HepG2 (cell line): Measurements from ENCODE around the gene FUBP3. TPM values are rescaled to one million over a fixed set of nuclear protein-coding genes. Genes with fewer than 3 reads are reported as not detected.

Source experiments
- ATAC-seq: fragments of 200-7000 bp; cut with Tn5 transposase; 3 replicates; pipeline ENCODE4 v1.9.1; 2020; ENCODE audit warnings: mild to moderate bottlenecking, moderate library complexity
- BruUV-seq: library from RNA; stranded (reverse); fragments of 400-500 nt; replicated peaks from 2 replicates; lab custom pipeline; 2021; lab: Mats Ljungman, UMichigan
- CTCF ChIA-PET: fragments of 300-600 bp; formaldehyde crosslinking; extraction: SDS; loops from one replicate; lab custom pipeline; 2021; ENCODE audit warnings: low total read pairs, inconsistent platforms, low intra/inter-chr PET ratio; lab: Yijun Ruan, JAX
- POLR2A ChIA-PET: fragments of 350-600 bp; sonication (Branson Sonifier 250); formaldehyde crosslinking; loops from one replicate; lab custom pipeline; 2020; ENCODE audit warnings: antibody characterized with exemption, inconsistent platforms; lab: Yijun Ruan, JAX
- DNase-seq: peaks from one replicate; pipeline ENCODE4 v3.0.0-alpha.2; 2015; ENCODE audit warnings: low spot score
- FAIRE-seq: peaks from 3 replicates; lab custom pipeline; 2011; peaks lifted over from hg19 to GRCh38; lab: Jason Lieb, UNC
- H2AFZ ChIP-seq: one replicate; pipeline ENCODE4 v1.6.1; 2011; ENCODE audit warnings: low read length, inconsistent platforms
- H3K27ac ChIP-seq: fragments of 300-600 bp; 3 replicates; pipeline ENCODE4 v1.8.0; 2011; ENCODE audit warnings: mixed run types, mild to moderate bottlenecking, mixed read lengths, low read length, inconsistent platforms; ENCODE audit not compliant: insufficient read depth; ENCODE audit errors: extremely low read length
- H3K27me3 ChIP-seq, 2 experiments: fragments of 200-600 bp in 1 of 2; 2 replicates in 1 of 2; 3 replicates in 1 of 2; pipeline versions ENCODE4 v1.6.0 to v1.8.0; 2011; ENCODE audit warnings: low read length in 2 of 2, mild to moderate bottlenecking in 2 of 2, moderate library complexity in 2 of 2, inconsistent platforms in 1 of 2; ENCODE audit not compliant: insufficient read depth in 2 of 2, control insufficient read depth in 1 of 2
- H3K36me3 ChIP-seq, 2 experiments: fragments of 200-600 bp in 1 of 2; replicated peaks in 1 of 2; 2 replicates in 1 of 2; 3 replicates in 1 of 2; pipeline versions ENCODE4 v1.5.1 to v1.8.0; 2011; ENCODE audit warnings: low read length in 2 of 2, inconsistent platforms in 1 of 2; ENCODE audit not compliant: insufficient read depth in 2 of 2, control insufficient read depth in 1 of 2
- H3K4me1 ChIP-seq: 2 replicates; pipeline ENCODE4 v1.5.1; 2012; ENCODE audit warnings: low read length, inconsistent platforms; ENCODE audit not compliant: insufficient read depth
- H3K4me2 ChIP-seq: 2 replicates; pipeline ENCODE4 v1.6.0; 2011; ENCODE audit warnings: low read depth, low read length, inconsistent platforms
- H3K4me3 ChIP-seq, 3 experiments: fragments of 200-600 bp in 1 of 3; sonication (generic), shearing (Covaris generic) in 1 of 3; replicated peaks in 1 of 3; 2 replicates each; pipeline ENCODE4 v1.5.1; 2011 to 2016; ENCODE audit warnings: low read length in 3 of 3, inconsistent platforms in 2 of 3, low read depth in 2 of 3, mild to moderate bottlenecking in 2 of 3, control low read depth in 1 of 3, mixed read lengths in 1 of 3; ENCODE audit not compliant: insufficient read depth in 1 of 3
- H3K79me2 ChIP-seq: one replicate; pipeline ENCODE4 v1.6.1; 2011; ENCODE audit warnings: low read length, inconsistent platforms; ENCODE audit not compliant: insufficient read depth
- H3K9ac ChIP-seq: 2 replicates; pipeline ENCODE4 v1.6.0; 2011; ENCODE audit warnings: mild to moderate bottlenecking, low read depth, low read length, inconsistent platforms; ENCODE audit not compliant: insufficient read depth
- H3K9me3 ChIP-seq: 2 replicates; pipeline ENCODE4 v1.5.1; 2012; ENCODE audit warnings: mild to moderate bottlenecking, low read length
- H4K20me1 ChIP-seq: 2 replicates; pipeline ENCODE4 v1.6.0; 2011; ENCODE audit warnings: inconsistent platforms, mild to moderate bottlenecking, low read length, moderate library complexity; ENCODE audit not compliant: insufficient read depth
- FOXK2 ChIP-seq: fragments of 450-650 bp; IDR thresholded peaks from 2 replicates; pipeline ENCODE4 v1.6.1; 2016
- KLF9 ChIP-seq: IDR thresholded peaks from 2 replicates; pipeline ENCODE4 v1.6.1; 2016; ENCODE audit warnings: low read depth
- PRMT3 ChIP-seq: sonication (generic); formaldehyde crosslinking; IDR thresholded peaks from 2 replicates; pipeline ENCODE4 v1.8.1; 2022; ENCODE audit warnings: low read depth, mild to moderate bottlenecking, moderate library complexity, missing genetic modification reagents, borderline replicate concordance
- TARDBP ChIP-seq: sonication (generic); formaldehyde crosslinking; IDR thresholded peaks from 2 replicates; pipeline ENCODE4 v1.8.0; 2022; ENCODE audit warnings: mild to moderate bottlenecking, missing genetic modification reagents
- ZBTB1 ChIP-seq: sonication (generic); formaldehyde crosslinking; IDR thresholded peaks from 2 replicates; pipeline ENCODE4 v1.4.0; 2020; ENCODE audit warnings: missing genetic modification reagents, borderline replicate concordance
- ZNF569 ChIP-seq: sonication (generic); formaldehyde crosslinking; IDR thresholded peaks from 2 replicates; pipeline ENCODE4 v1.5.0; 2020; ENCODE audit warnings: mild to moderate bottlenecking, missing genetic modification reagents, moderate library complexity, borderline replicate concordance
- ZNF883 ChIP-seq: sonication (generic); formaldehyde crosslinking; IDR thresholded peaks from 2 replicates; pipeline ENCODE4 v1.5.1; 2020; ENCODE audit warnings: mild to moderate bottlenecking, missing genetic modification reagents; ENCODE audit errors: not compliant biosample characterization
- WGBS: methylation state at CpG from one replicate; pipeline ENCODE4 v1.1.6; 2017; ENCODE audit warnings: low lambda C conversion rate; 5-methylcytosine and 5-hydroxymethylcytosine counted together
- in situ Hi-C: cut with HindIII; loops from 2 replicates; pipeline ENCODE4 v1.10.0; 2017; ENCODE audit warnings: low pct_unique_long_range_greater_than_20kb; ENCODE audit not compliant: extremely low pct_ligation_motif_present
- intact Hi-C: fragments of 100-400 bp; cut with micrococcal nuclease; formaldehyde crosslinking; loops from one replicate; pipeline ENCODE4 v1.10.0; 2022; ENCODE audit not compliant: unreplicated experiment
- polyA plus RNA-seq, 8 experiments: library from polyadenylated mRNA; depleted of rRNA in 3 of 8; stranded (reverse) in 7 of 8; unstranded in 1 of 8; fragments of >200 nt; fragmentation: Illumina TruSeq in 4 of 8; extraction: Trizol in 4 of 8; gene quantifications; 2 replicates each; pipeline versions ENCODE4 v1.2.1 to v1.2.3, GENCODE V29; 2011 to 2016; ENCODE audit warnings: low read depth in 4 of 8, missing spikeins in 1 of 8, mixed read lengths in 1 of 8; ENCODE audit not compliant: insufficient read depth in 1 of 8
- total RNA-seq, 5 experiments: library from RNA; depleted of rRNA; stranded (reverse); fragments of >200 nt; fragmentation: Illumina TruSeq; extraction: Trizol; gene quantifications; 2 replicates each; pipeline ENCODE4 v1.2.3, GENCODE V29; 2016; ENCODE audit warnings: low read depth in 1 of 5
- TF ChIP-seq, protein P1 (sequence below): sonication (generic); formaldehyde crosslinking; conservative IDR thresholded peaks from 2 replicates; pipeline ENCODE4 v1.8.0; 2022; ENCODE audit warnings: low read depth, missing genetic modification reagents
- TF ChIP-seq, protein P2 (sequence below): sonication (generic); formaldehyde crosslinking; IDR thresholded peaks from 2 replicates; pipeline ENCODE4 v1.4.0; 2020; ENCODE audit warnings: missing genetic modification reagents, borderline replicate concordance
- TF ChIP-seq, protein P3 (sequence below): IDR thresholded peaks from 2 replicates; pipeline ENCODE4 v1.6.1; 2012; ENCODE audit warnings: low read length, improper control_type of control experiment

The FUBP3 gene
- total and polyA plus RNA-seq, 2 of the 13 experiments (the other 11 are each of a cell fraction or from before 2014, with no cell fraction given), result 28.7 to 40.0 TPM

DNA sequence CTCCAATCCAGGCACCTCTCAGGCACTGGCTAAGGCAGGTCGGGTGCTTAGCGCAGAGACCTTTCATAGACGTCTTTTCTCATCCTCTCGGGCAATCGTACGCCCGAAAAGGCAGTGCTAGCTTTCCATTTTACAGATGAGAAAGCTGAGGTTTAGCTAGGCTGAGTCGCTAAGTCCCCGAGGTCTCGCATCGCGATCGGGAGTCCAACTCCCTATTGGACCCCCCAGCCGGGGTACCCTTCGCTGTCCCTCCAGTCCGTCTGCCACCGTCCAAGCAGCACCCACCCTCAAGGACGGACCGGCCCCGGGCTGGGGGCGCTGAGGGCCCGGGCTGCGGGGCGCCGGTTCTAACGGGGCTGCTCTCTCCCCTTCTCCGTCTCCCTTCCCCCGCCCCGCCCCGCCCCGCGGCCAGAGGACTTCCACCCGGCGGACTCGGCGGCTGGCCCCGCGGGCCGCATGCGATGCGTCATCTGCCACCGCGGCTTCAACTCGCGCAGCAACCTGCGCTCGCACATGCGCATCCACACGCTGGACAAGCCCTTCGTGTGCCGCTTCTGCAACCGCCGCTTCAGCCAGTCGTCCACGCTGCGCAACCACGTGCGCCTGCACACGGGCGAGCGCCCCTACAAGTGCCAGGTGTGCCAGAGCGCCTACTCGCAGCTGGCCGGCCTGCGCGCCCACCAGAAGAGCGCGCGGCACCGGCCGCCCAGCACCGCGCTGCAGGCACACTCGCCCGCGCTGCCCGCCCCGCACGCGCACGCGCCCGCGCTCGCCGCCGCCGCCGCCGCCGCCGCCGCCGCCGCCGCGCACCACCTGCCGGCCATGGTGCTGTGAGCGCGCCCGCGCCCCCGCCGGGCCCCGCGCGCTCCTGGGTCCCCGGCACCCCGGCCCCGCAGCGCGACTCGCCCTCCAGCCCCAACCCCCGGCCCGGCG lies 101.7 kb downstream of the FUBP3 start:
- H3K4me1 ChIP-seq, result peaks cover 22% of the 10 kb centered on the region
- peak overlapping the region; percentile 54; the same call in 1 of the 2 replicates for H3K9ac ChIP-seq
- H4K20me1 ChIP-seq, result no peaks in the 10 kb centered on the region
- in situ Hi-C loops, result loop anchor here (5.0 kb wide), 1 partner anchor 229 kb away; no protein-coding TSS in a partner anchor
- DNase-seq (peak; percentile 70), ATAC-seq (peak; percentile 54), FAIRE-seq (no peak)
- no TSS peak for BruUV-seq
- no peak overlapping the region for H2AFZ ChIP-seq
- H3K4me3 ChIP-seq, result peak overlapping the region; percentile 55 to 76 (median 62); a peak in 5 of 6 replicates
- intact Hi-C loops, result loop anchor here (10.0 kb wide), 1 partner anchor 86 kb away; no protein-coding TSS in a partner anchor
- H3K4me2 ChIP-seq, result peak overlapping the region; percentile 100
- H3K27ac ChIP-seq, result no peak overlapping the region
- ChIA-PET CTCF (no interaction called here), POLR2A (interaction anchor here (1.4 to 2.3 kb wide), 3 partner anchors 9 to 183 kb away, joined by 3 to 8 read pairs (median 6); no protein-coding TSS in a partner anchor)
- peaks cover 2 to 25% of the 10 kb centered on the region in 2 experiments; a peak in 3 of 5 replicates for H3K27me3 ChIP-seq
- peaks cover 8% of the 10 kb centered on the region for H3K9me3 ChIP-seq
- no peaks in the 10 kb centered on the region for H3K79me2 ChIP-seq
- no peaks in the 10 kb centered on the region for H3K36me3 ChIP-seq
- WGBS, result 15% methylated on average over 12 of the region's 116 CpGs
- TF ChIP-seq, protein P1, sequence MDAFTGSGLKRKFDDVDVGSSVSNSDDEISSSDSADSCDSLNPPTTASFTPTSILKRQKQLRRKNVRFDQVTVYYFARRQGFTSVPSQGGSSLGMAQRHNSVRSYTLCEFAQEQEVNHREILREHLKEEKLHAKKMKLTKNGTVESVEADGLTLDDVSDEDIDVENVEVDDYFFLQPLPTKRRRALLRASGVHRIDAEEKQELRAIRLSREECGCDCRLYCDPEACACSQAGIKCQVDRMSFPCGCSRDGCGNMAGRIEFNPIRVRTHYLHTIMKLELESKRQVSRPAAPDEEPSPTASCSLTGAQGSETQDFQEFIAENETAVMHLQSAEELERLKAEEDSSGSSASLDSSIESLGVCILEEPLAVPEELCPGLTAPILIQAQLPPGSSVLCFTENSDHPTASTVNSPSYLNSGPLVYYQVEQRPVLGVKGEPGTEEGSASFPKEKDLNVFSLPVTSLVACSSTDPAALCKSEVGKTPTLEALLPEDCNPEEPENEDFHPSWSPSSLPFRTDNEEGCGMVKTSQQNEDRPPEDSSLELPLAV (CRISPR knock-in tag), result no peak
- no peak for TF ChIP-seq ZBTB1 (CRISPR knock-in tag)
- TF ChIP-seq, protein P2, sequence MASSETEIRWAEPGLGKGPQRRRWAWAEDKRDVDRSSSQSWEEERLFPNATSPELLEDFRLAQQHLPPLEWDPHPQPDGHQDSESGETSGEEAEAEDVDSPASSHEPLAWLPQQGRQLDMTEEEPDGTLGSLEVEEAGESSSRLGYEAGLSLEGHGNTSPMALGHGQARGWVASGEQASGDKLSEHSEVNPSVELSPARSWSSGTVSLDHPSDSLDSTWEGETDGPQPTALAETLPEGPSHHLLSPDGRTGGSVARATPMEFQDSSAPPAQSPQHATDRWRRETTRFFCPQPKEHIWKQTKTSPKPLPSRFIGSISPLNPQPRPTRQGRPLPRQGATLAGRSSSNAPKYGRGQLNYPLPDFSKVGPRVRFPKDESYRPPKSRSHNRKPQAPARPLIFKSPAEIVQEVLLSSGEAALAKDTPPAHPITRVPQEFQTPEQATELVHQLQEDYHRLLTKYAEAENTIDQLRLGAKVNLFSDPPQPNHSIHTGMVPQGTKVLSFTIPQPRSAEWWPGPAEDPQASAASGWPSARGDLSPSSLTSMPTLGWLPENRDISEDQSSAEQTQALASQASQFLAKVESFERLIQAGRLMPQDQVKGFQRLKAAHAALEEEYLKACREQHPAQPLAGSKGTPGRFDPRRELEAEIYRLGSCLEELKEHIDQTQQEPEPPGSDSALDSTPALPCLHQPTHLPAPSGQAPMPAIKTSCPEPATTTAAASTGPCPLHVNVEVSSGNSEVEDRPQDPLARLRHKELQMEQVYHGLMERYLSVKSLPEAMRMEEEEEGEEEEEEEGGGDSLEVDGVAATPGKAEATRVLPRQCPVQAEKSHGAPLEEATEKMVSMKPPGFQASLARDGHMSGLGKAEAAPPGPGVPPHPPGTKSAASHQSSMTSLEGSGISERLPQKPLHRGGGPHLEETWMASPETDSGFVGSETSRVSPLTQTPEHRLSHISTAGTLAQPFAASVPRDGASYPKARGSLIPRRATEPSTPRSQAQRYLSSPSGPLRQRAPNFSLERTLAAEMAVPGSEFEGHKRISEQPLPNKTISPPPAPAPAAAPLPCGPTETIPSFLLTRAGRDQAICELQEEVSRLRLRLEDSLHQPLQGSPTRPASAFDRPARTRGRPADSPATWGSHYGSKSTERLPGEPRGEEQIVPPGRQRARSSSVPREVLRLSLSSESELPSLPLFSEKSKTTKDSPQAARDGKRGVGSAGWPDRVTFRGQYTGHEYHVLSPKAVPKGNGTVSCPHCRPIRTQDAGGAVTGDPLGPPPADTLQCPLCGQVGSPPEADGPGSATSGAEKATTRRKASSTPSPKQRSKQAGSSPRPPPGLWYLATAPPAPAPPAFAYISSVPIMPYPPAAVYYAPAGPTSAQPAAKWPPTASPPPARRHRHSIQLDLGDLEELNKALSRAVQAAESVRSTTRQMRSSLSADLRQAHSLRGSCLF (CRISPR knock-in tag), result peak; percentile 84; the same call in 1 of the 2 replicates
- TF ChIP-seq KLF9 (CRISPR knock-in tag), result no peak
- peak; percentile 85 for TF ChIP-seq ZNF883 (CRISPR knock-in tag)
- TF ChIP-seq, protein P3, sequence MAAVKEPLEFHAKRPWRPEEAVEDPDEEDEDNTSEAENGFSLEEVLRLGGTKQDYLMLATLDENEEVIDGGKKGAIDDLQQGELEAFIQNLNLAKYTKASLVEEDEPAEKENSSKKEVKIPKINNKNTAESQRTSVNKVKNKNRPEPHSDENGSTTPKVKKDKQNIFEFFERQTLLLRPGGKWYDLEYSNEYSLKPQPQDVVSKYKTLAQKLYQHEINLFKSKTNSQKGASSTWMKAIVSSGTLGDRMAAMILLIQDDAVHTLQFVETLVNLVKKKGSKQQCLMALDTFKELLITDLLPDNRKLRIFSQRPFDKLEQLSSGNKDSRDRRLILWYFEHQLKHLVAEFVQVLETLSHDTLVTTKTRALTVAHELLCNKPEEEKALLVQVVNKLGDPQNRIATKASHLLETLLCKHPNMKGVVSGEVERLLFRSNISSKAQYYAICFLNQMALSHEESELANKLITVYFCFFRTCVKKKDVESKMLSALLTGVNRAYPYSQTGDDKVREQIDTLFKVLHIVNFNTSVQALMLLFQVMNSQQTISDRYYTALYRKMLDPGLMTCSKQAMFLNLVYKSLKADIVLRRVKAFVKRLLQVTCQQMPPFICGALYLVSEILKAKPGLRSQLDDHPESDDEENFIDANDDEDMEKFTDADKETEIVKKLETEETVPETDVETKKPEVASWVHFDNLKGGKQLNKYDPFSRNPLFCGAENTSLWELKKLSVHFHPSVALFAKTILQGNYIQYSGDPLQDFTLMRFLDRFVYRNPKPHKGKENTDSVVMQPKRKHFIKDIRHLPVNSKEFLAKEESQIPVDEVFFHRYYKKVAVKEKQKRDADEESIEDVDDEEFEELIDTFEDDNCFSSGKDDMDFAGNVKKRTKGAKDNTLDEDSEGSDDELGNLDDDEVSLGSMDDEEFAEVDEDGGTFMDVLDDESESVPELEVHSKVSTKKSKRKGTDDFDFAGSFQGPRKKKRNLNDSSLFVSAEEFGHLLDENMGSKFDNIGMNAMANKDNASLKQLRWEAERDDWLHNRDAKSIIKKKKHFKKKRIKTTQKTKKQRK, result no peak
- TF ChIP-seq FOXK2, result no peak
- TF ChIP-seq TARDBP (CRISPR knock-in tag), result peak; percentile 75; the same call in 1 of the 2 replicates
- no peak for TF ChIP-seq ZNF569 (CRISPR knock-in tag)
- TF ChIP-seq PRMT3 (CRISPR knock-in tag), result 0 out of 2 replicates have a peak, but pooled peaks have one; percentile 27
